ENCODE results near the gene CRTAC1.

Gene CRTAC1

DNA sequence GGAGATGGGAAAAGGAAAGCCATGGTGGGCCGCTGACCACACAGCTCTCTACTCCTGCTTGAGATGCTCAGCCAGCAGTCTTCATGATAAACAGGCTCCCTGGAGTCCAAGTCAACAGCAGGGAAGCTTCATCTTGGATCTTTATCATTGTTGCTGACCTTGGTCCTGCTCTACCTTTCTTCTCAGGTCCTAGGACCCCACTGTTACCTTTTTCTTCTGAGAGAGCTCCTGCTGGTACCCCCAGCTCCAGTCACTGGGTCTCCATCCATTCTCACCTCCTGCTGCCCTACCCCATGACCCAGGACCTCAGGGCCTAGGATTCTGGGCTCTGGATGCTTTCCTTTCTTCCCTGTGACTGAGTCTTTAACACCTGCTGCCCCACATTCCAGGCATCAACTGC is 5.2 kb upstream of the CRTAC1 start:
- no peaks in the 10 kb centered on the region for H3K9me3 ChIP-seq (ENCODE audit: low read depth, low read length)
- H3K27ac ChIP-seq = no peak overlapping the region
- H3K4me3 ChIP-seq = no peak overlapping the region
- H3K9ac ChIP-seq (ENCODE audit: insufficient read length) = no peak overlapping the region
- no peak for DNase-seq (ENCODE audit: low read depth, low spot score)
- TF ChIP-seq POLR2AphosphoS5 (IDR thresholded peaks at IDR 0.05; ENCODE audit: borderline replicate concordance, low read depth, low read length) (no peak), FOXP2 (optimal IDR thresholded peaks at IDR 0.05; ENCODE audit: control extremely low read depth, extremely low read length, insufficient read depth) (no peak), EZH2 (IDR thresholded peaks at IDR 0.05) (no peak)
- H3K36me3 ChIP-seq (ENCODE audit: insufficient read depth, low read length) = no peaks in the 10 kb centered on the region

DNA sequence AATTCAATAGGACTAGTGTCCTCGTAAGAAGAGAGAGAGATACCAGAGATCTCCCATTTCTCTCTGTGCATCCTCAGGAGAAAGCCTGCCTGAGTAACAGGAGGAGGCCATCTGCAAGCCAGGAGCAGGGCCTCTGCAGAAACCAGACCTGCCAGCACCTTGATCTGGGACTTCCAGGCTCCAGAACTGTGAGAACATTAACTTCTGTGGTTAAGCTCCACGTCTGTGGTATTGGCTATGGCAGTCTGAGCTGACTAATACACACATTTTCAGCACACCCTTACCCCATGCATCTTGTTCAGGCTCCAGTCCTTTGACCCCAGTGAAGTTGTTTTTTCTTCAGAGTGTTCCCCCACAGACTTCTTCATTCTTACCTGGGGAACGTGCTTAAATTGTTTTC is 3.1 kb upstream of the CRTAC1 start:
- Histone ChIP-seq H3K27ac (no peak overlapping the region), H3K36me3 (ENCODE audit: insufficient read depth, low read length) (no peaks in the 10 kb centered on the region), H3K4me3 (no peak overlapping the region), H3K9me3 (ENCODE audit: low read depth, low read length) (no peaks in the 10 kb centered on the region), H3K9ac (ENCODE audit: insufficient read length) (no peak overlapping the region)
- no peak for TF ChIP-seq POLR2AphosphoS5 (IDR thresholded peaks at IDR 0.05; ENCODE audit: borderline replicate concordance, low read depth, low read length)
- no peak for TF ChIP-seq EZH2 (IDR thresholded peaks at IDR 0.05)
- no peak for TF ChIP-seq FOXP2 (optimal IDR thresholded peaks at IDR 0.05; ENCODE audit: control extremely low read depth, extremely low read length, insufficient read depth)
- no peak for DNase-seq (ENCODE audit: low read depth, low spot score)

DNA sequence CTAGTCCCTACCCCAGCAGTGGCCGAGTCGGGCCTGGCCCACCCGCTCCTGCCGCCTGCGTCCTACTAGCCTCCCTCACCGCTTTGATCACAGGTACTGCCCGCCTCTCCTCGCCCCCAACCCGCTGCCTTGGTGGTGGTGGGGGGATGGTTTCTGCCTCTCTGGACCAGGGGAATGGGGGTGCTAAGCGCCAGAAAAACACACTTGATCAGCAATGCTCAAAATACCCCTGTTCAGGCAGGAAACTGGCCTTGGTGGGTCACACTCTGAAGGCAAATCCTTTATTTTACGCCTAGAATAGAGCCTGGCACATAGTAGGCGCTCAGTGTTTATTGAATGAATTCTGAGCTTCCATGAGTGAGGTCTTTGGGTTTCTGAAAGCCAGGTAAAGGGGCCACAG is 1.0 kb upstream of the CRTAC1 start:
- Histone ChIP-seq H3K9me3 (ENCODE audit: low read depth, low read length) (no peaks in the 10 kb centered on the region), H3K4me3 (no peak overlapping the region), H3K27ac (no peak overlapping the region), H3K9ac (ENCODE audit: insufficient read length) (no peak overlapping the region), H3K36me3 (ENCODE audit: insufficient read depth, low read length) (no peaks in the 10 kb centered on the region)
- no peak for DNase-seq (ENCODE audit: low read depth, low spot score)
- TF ChIP-seq FOXP2 (optimal IDR thresholded peaks at IDR 0.05; ENCODE audit: control extremely low read depth, extremely low read length, insufficient read depth) = no peak
- no peak for TF ChIP-seq POLR2AphosphoS5 (IDR thresholded peaks at IDR 0.05; ENCODE audit: borderline replicate concordance, low read depth, low read length)
- TF ChIP-seq EZH2 (IDR thresholded peaks at IDR 0.05) = no peak

DNA sequence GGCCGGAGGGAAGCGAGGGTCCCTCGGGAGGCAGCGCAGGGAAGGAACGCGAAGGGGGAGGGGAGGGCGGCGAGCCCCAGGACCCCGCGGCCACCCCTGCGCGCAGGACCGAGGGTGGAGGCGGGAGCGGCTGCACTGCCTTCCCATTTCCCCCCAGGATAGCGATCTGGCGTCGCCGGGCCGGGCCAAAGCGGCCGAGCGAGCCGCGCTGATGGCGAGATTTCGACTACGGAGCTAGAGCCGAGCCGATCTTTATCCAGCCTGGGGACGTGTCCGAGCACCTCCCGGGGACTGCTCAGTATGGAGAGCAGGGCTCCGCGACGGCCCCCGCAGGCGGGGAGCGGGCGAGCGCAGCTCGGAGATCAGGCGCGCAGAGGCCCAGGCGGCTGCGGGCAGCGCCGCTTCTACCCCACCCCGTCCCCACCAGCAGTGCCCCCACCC is 590 bp upstream of the CRTAC1 start:
- no peak for TF ChIP-seq EZH2 (IDR thresholded peaks at IDR 0.05)
- no peak for TF ChIP-seq POLR2AphosphoS5 (IDR thresholded peaks at IDR 0.05; ENCODE audit: borderline replicate concordance, low read depth, low read length)
- Histone ChIP-seq H3K9me3 (ENCODE audit: low read depth, low read length) (no peaks in the 10 kb centered on the region), H3K9ac (ENCODE audit: insufficient read length) (no peak overlapping the region), H3K36me3 (ENCODE audit: insufficient read depth, low read length) (no peaks in the 10 kb centered on the region), H3K4me3 (no peak overlapping the region), H3K27ac (no peak overlapping the region)
- no peak for DNase-seq (ENCODE audit: low read depth, low spot score)

DNA sequence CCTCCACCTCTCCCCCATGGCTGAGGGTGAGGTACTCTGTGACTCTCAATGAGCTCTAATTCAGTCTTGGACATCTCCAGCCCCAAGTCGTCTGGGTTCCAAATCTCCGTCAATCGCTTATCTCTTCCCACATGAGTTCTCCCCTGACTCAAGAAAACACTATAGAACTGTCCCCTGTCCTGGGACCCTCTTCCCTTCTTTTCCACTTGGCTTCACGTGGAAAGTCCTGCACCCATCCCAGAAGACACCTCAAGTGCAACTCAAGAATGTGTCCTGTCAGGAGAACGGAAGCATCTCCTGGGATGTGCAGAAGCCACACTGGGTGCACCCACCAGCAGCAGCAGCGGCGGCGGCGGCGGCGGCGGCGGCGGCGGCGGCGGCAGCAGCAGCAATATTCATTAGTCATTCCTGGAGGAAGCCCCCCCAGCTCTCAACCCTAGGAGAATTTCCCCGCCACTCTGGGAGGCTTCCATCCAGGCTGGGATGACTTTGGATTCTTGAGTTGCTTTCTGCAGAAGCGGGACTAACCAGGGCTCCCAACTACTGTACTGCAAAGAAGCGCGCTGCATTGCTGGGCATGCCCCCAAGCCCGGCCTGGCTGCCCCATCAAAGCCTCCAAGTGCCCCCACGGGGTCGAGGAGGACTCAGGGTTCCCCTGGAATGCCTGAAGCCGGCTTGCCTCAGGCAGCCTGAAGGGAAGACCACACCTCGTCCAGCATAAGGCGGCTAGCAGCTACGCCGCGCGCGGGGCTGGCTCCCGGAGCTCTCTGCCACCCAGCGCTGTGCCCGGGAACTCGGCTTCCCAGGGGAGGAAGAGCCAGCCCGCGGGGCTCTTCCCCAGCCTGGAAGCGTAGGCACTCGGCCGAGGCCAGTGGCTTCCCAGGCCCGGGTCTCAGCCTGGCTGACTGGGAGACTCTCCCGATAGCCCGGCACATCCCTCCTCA is 1.0 kb downstream of the CRTAC1 start:
- H3K27ac ChIP-seq = no peak overlapping the region
- no peaks in the 10 kb centered on the region for H3K36me3 ChIP-seq (ENCODE audit: insufficient read depth, low read length)
- H3K4me3 ChIP-seq = no peak overlapping the region
- no peak for DNase-seq (ENCODE audit: low read depth, low spot score)
- no peak for TF ChIP-seq FOXP2 (optimal IDR thresholded peaks at IDR 0.05; ENCODE audit: control extremely low read depth, extremely low read length, insufficient read depth)
- TF ChIP-seq EZH2 (IDR thresholded peaks at IDR 0.05) = no peak
- no peak for TF ChIP-seq POLR2AphosphoS5 (IDR thresholded peaks at IDR 0.05; ENCODE audit: borderline replicate concordance, low read depth, low read length)
- H3K9me3 ChIP-seq (ENCODE audit: low read depth, low read length) = no peaks in the 10 kb centered on the region
- H3K9ac ChIP-seq (ENCODE audit: insufficient read length) = no peak overlapping the region

DNA sequence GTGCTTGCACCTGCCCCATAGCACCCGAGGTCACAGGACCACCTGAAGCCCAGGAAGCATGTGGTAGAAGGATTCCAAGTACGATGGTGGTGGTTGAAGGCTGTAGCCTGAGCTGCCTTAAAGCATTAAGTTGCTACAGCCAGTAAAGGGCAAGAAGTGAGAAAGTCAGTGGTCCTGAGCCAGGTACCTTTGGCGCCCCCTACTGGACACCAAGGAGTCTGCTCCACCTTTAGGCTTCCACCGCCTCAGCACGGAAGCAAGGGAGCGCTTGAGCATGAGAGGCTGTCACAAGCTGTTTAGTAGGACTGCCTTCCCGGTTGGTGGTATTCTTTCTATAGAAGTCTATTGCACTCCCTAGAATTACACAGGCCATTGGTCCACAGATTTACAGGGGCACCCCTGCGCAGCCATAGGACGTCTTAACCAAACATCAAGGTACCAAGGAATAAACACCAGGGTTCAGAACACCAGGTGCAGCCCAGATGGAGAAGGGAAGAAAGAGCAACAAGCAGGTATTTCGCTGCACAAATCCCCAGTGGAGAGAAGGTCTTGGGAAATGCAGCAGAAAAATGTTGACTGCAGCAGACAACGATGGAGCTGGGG is 2.2 kb downstream of the CRTAC1 start:
- no peak for TF ChIP-seq EZH2 (IDR thresholded peaks at IDR 0.05)
- no peak for TF ChIP-seq FOXP2 (optimal IDR thresholded peaks at IDR 0.05; ENCODE audit: control extremely low read depth, extremely low read length, insufficient read depth)
- no peak for TF ChIP-seq POLR2AphosphoS5 (IDR thresholded peaks at IDR 0.05; ENCODE audit: borderline replicate concordance, low read depth, low read length)
- no peak for DNase-seq (ENCODE audit: low read depth, low spot score)
- Histone ChIP-seq H3K9ac (ENCODE audit: insufficient read length) (no peak overlapping the region), H3K9me3 (ENCODE audit: low read depth, low read length) (no peaks in the 10 kb centered on the region), H3K27ac (no peak overlapping the region), H3K36me3 (ENCODE audit: insufficient read depth, low read length) (no peaks in the 10 kb centered on the region), H3K4me3 (no peak overlapping the region)

DNA sequence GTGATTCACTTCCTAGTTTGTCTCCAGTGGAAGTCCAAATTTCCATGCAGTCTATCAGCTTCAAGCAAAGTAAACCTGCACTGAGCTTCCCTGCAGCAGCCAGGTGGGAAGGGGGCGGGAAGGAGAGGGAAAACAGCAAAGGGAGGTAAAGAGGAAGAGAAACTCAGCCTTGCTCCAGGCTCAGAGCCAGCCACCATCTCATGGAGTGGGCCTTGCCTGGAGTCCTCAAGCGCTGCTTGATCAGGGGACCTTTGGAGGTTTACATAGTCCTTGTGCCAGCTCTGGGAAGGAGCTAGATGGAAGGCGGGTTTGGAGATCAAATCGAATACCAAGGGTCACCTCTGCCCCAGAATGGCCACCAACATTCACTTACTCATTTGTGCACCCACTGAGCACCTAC is 7.4 kb downstream of the CRTAC1 start:
- no peaks in the 10 kb centered on the region for H3K9me3 ChIP-seq (ENCODE audit: low read depth, low read length)
- no peak overlapping the region for H3K9ac ChIP-seq (ENCODE audit: insufficient read length)
- DNase-seq (ENCODE audit: low read depth, low spot score) = no peak
- H3K36me3 ChIP-seq (ENCODE audit: insufficient read depth, low read length) = no peaks in the 10 kb centered on the region
- TF ChIP-seq EZH2 (IDR thresholded peaks at IDR 0.05) = no peak
- TF ChIP-seq FOXP2 (optimal IDR thresholded peaks at IDR 0.05; ENCODE audit: control extremely low read depth, extremely low read length, insufficient read depth) = no peak
- TF ChIP-seq POLR2AphosphoS5 (IDR thresholded peaks at IDR 0.05; ENCODE audit: borderline replicate concordance, low read depth, low read length) = no peak
- no peak overlapping the region for H3K4me3 ChIP-seq
- H3K27ac ChIP-seq = no peak overlapping the region

DNA sequence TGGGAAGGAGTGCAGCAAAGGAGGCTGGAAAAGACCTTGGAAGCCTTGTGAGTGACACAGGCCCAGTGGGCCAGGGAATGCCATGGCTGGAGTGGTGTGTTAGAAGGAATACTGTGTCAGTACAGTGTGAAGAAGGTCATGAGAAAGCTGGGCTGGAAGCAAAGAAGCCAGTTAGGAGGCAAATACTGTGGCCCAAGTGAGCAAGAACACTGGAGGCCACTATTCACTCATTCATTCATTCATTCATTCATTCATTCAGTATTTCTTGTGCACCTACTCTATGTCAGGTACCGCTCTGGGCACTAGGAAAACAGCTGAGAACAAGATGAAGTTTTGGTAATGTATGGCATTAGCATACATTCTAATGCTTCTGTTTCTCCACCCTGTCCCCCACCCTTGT is 9.6 kb downstream of the CRTAC1 start:
- Histone ChIP-seq H3K4me3 (no peak overlapping the region), H3K36me3 (ENCODE audit: insufficient read depth, low read length) (no peaks in the 10 kb centered on the region), H3K27ac (no peak overlapping the region), H3K9ac (ENCODE audit: insufficient read length) (no peak overlapping the region), H3K9me3 (ENCODE audit: low read depth, low read length) (no peaks in the 10 kb centered on the region)
- DNase-seq (ENCODE audit: low read depth, low spot score) = no peak
- TF ChIP-seq POLR2AphosphoS5 (IDR thresholded peaks at IDR 0.05; ENCODE audit: borderline replicate concordance, low read depth, low read length) (no peak), FOXP2 (optimal IDR thresholded peaks at IDR 0.05; ENCODE audit: control extremely low read depth, extremely low read length, insufficient read depth) (no peak), EZH2 (IDR thresholded peaks at IDR 0.05) (no peak)

All from SK-N-MC (cell line).